ENCODE measurements around the gene BMERB1.

DNA sequence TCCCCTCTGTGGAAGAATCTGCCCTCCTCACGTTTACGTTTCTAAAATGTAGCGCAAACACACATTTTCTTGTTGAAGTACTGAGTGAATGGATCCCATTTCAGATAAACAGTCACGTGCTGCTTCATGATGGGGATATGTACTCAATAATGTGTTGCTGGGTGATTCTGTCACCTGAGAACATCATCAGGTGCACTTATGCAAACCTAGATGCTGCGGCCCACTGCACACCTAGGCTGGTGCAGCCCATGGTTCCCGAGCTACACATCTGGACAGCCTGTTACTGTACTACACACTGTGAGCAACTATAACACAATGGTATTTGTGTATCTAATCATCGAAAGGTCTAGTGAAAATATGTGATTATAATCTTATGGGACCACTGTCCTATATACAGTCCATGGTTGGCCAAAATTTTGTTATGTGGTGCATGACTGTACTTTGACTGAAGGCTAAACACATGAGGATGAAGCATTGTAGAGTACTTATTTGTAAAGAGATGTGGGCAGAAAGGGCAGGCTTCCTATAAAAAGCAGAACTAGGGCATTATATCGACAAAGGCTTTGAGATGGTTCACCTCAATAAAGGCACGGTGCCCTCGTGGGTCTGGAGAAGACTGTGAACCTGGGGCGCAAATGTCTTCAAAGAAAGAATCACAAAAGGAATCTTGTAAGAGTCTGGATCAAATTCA lies 182.2 kb downstream of the BMERB1 start:
- TF ChIP-seq, protein P1, sequence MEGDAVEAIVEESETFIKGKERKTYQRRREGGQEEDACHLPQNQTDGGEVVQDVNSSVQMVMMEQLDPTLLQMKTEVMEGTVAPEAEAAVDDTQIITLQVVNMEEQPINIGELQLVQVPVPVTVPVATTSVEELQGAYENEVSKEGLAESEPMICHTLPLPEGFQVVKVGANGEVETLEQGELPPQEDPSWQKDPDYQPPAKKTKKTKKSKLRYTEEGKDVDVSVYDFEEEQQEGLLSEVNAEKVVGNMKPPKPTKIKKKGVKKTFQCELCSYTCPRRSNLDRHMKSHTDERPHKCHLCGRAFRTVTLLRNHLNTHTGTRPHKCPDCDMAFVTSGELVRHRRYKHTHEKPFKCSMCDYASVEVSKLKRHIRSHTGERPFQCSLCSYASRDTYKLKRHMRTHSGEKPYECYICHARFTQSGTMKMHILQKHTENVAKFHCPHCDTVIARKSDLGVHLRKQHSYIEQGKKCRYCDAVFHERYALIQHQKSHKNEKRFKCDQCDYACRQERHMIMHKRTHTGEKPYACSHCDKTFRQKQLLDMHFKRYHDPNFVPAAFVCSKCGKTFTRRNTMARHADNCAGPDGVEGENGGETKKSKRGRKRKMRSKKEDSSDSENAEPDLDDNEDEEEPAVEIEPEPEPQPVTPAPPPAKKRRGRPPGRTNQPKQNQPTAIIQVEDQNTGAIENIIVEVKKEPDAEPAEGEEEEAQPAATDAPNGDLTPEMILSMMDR (IDR thresholded peaks at IDR 0.05 in 8 of 11, conservative IDR thresholded peaks at IDR 0.05 in 3 of 11): no peak
- no peak for TF ChIP-seq POLR2AphosphoS5 (IDR thresholded peaks at IDR 0.05)
